NCI-H345 treated with DMSO at 0.1 percent for 48 hours (cell line): Measurements from ENCODE around the gene RPL31.
A peak's percentile ranks its signal among the peaks of the same experiment; 100 is the strongest.

Experiments used
- DNase-seq: peaks from one replicate; lab custom pipeline; 2025; ENCODE audit not compliant: unreplicated experiment; lab: John Stamatoyannopoulos, UW

Gene RPL31

DNA sequence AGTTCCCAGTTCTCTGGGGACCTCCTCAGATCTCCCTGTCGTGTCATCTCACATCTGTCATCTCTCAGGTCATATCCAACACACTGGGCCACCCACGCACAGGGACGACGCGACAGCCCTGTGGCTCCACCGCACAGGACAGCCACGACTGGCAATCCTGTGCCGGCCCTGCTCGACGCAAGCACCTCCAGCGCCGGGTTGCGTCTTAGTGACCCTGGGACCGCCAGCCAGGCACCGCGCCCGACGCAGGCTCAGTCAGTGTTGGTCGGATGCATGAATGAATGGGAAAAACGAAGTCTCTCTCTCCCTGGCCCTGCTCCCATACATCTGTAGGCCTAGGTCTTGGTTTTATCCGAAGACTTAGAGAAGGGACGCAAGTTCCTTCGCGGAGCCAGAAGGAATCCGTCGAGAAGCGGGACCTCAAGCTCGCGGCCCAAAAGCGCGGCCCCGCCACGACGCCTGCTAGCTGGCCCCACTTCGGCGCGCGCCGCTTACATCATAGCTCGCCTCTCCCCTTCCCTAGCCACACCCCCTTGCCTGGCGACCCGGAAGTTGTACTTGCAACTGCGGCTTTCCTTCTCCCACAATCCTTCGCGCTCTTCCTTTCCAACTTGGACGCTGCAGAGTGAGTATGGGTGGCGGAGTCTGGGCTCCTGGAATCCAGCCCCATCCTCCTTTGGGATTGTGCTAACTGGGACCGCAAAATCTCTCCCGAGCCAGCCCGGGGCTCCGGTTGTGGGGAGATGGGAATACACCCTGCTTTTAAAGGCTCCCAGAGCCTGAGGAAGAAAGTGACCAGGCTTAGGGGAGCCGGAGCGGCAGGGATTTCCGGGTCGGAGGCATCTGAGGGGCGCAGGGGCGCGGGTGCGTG is at the start of gene RPL31:
RPL31 (plus strand) TSS at position 599 of the 871 bp plus-strand sequence. CDS start 413 bp downstream, outside the sequence.
- DNase-seq, result peak; percentile 66

DNA sequence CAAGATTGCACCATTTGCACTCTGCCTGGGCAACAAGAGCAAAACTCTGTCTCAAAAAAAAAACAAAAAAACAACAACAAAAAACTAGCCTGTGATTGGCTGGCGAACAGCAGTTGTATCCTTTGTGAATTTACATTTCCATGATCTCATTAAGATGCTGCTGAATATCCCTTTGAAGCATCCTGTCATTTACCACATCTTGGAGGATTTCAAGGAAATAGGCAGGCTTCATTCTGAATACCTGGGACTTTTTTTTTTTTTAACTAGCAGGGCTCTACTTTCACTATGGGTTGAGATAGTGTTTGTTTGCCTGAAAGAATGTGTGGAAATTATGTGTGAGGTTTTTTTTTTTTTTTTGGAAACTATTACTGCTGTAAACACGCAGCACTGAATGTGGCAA is 49.6 kb upstream of the RPL31 start:
- DNase-seq, result no peak

DNA sequence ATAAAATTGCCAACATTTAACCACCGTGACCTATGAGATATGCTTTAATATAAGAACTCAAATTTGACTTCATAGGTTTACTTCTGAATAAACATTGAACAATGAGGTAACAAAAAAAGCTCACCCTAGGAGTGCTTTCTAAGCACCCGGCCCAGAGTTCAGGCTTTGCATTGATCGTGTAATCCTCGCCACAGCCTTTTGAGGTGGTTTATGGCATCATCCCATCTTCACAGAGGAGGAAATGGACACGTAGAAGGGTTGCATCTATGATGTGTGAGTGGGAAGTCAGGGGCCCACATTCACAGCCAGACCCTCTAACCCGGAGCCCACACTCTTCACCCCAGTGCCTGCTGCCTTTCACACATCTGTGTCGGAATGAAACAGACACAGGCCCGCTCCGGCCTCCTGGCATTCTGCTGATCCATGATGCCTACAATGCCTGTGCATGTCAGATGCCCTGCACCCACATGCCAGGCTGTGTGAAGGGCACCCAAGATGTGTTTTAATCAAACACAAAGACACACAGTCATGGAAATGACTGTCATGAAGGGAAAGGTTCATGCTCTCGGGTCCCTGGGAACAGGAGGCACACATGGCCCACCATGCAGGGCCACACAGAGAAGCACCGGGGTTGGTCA is 48.6 kb upstream of the RPL31 start:
- no peak for DNase-seq

DNA sequence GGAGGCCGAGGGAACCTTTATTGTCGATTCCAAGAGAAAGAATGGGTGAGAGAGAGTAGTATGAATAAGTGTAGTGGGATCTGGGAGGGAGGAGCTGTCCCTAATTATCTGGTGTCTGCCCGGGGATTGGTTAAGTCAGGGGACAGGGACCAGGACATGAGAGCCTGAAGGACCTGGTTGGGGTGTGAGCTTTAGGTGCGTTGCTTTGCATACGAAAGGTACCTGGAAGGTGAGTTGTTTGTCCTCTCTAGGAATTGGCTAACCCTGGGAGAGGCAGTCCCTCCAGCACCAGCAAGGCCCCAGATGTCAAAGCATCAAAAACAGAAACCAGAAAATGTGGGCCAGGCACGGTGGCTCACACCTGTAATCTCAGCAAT is 48.1 kb upstream of the RPL31 start:
- DNase-seq, result no peak

DNA sequence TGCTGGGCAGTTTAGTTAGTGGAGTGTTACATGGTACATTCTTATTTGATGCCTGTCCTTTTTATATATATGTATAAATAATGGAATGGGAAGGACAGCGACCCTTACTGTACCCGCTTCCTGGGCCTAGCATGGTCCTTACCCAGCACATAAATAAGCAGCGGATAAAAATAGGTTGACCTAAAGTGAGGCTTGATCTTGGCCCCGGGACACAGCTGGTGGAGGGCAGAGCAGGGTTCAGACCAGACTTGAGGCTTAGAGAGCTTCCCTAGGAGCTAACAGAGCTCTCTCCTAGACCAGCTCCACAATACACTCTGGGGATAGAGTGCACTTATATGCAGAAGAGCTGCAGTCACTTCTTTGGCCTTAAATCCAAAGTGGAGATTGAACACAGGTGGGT is 46.9 kb upstream of the RPL31 start:
- DNase-seq, result no peak

DNA sequence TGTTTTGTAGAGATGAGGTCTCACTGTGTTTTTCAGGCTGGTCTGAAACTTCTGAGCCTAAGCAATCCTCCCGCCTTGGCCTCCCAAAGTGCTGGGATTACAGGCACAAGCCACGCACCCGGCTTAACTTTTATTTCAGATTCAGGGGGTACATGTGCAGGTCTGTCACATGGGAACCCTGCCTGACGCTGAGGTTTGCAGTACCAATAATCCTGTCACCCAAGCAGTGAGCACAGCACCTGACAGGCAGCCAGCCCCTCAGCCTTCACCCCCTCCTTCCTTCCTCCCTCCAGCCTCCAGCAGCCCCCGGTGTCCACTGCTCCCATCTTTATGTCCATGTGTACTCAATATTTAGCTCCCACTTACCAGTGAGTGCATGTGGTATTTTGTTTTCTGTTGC is 46.0 kb upstream of the RPL31 start:
- DNase-seq, result no peak

DNA sequence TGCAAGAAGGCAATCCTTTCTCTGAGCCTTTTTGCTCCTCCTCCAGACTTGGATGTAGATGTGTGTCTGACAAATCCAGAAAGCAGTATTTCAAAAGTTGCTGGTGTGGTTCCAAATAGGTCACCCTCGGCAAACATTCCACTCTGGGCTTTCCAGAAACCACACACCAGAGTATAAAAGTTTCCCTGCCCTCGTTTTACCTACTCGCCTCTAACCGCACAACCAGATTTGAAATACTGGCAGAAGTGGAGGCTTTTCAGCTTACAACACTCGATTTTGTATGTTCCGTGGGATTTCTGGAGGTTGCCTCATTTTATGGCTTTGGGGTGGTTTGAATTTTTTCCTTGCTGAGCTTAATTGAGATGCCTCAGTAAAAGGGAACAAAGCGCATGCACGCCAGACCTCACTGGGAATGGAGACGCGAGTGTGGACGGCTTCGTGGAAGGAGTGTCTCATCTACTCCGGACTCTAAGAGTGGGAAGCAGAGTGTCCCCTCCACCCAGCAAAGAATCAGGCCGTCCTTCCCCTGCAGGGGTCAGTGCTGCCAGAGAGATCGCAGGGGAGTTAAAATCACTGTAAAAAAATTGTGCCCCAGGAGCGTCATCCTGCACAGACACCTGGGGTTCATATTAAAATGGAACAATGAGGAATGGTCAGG is 44.0 kb upstream of the RPL31 start:
- no peak for DNase-seq

DNA sequence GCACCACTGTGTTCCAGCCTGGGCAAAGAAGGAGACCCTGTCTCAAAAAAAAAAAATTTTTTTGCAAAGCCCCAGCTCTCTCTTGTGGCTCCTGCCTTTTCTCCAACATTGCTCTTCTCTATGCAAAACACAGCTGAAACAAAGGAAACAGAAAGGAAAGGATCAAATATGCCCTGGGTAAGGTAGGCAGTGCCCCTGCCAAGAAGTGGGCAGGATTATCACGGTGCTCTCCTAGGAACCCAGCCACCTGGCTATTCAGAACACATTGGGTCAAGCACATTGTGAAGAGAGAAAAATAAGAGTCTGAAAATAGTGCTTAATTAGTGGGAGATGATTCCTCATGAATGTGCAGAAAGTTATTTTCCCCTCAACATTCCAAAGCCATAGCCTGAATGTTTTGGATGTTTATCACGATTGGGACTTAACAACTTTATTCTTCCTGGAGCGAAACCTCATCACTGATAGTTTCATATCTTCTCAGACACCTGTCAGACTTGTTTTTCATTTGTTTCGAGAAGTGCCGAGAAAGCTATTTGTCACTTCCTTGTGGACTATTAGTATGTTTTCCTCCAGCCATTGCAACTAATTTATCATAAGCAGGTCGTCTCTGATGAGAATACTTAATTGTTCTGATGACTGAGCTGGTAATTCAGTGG is 42.7 kb upstream of the RPL31 start:
- no peak for DNase-seq

DNA sequence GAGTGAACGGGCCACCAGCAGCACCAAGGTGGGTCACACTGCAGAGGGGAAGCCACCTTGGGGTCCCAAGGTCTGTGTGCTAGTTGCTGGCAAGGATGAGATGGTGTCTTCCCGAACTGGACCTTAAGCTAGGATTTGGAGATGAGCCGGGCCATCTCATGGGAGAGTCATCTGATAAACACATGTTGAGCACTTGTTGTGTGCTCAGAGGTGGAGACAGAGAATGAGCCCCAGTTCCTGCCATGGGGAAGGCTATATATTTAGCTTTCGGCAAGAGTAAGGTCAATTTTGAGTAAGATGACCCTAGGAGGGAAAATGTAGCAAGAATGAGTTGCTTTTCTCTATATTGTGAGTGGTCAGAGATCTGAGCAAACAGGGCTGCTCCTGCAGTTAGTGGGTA is 41.4 kb upstream of the RPL31 start:
- no peak for DNase-seq

DNA sequence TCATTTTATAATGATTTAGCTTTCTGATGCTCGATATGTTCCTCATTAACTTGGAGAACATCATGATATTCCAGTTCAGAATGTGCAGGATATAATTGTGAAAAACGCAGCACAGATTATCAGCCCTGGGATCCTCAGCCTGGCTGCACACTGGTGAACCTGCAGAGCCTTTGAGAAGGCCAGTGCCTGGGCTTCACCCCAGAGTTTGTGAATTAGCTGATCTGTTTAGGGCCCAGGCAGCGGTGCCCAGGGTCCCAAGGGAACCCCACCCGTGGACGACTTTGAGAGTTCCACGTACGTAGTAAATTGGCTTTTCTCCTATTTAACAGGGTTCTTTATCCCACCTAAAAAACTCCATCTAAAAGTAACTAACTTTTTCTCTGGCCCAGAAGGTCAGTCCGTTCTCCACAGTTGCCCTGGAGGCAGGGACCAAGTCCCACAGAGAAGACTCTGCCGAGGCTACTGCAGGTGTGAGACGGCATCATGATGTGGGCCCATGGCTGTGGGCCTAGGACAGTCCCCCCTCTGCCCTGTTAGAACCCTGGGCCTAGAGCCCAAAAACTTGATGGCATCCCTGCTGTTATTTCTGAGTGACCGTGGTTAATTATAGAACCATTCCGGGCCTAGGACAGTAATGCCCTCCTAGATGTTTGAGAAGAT is 39.6 kb upstream of the RPL31 start:
- no peak for DNase-seq

DNA sequence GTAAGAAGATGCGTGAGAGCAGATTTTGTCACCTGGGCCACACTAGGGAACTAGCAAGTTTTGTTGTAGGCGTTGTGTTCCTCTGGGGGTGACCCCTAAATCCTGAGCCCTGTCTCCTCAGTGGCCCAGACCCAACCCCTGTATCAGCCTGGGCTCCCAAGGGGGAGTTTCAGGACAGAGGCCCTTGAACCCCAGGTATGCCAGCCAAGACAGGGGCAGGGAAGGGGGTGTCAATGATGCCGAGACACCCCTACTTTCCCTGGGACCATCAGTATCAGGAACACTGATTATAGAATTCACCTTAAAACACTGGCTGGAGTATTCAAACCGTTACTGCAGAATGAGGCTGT is 39.1 kb upstream of the RPL31 start:
- DNase-seq, result no peak

DNA sequence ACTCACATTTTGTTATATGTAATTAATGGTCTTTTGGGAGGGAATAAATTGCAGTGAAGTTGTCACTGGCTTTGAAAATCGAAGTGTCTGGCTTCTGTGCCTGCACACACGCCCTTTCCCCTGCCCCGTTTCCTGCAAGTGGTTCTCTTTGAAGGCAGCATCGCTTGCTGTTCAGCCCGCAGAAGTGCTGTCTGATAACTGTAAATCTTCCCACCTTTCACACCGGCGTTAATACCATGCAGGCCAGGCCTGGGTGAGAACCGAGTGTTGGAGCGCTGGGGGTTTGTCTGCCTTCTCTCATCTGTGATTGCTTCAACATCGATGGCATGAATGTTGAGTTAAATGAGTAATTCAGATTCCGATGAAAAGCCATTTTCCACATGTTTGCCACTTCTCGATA is 37.9 kb upstream of the RPL31 start:
- no peak for DNase-seq

DNA sequence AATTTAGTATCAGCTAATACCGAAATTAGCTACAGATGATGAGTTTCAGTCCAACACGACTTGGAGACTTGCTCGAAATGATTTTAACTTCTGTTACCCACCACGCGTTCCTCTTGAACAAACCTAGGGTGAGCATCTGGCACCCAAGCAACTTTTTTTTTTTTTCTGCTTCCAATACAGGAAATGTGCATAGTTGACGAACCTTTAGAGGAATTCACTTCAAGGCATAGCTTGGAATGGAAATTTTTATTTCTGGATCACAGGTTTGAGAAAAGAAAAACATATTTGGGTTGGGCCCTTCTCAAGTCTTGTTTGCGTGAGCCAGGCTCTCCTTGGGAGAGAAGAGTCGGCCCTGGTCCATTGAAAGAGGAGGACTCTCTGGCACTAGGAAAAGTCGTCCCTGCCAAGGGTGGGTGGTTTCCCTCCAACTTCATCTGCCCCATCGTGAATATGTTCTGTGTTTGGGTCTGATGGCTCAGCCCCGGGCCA is 37.4 kb upstream of the RPL31 start:
- DNase-seq, result no peak

DNA sequence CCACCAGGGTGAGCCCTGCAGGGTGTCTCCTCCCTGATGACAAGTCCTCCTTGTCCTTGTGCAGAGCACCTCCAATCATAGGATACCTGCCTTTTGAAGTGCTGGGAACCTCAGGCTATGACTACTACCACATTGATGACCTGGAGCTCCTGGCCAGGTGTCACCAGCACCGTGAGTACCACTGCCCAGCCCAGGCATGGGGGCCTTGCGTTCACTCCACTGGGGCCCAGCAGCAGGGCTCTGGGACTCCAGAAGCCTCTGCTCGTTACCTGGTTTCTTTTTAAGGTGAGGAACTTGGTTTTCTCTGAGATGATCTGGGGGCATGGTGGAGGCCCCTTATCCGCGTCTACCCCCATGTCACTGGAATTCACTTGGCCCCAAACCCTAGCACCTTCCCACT is 36.5 kb upstream of the RPL31 start:
- no peak for DNase-seq

DNA sequence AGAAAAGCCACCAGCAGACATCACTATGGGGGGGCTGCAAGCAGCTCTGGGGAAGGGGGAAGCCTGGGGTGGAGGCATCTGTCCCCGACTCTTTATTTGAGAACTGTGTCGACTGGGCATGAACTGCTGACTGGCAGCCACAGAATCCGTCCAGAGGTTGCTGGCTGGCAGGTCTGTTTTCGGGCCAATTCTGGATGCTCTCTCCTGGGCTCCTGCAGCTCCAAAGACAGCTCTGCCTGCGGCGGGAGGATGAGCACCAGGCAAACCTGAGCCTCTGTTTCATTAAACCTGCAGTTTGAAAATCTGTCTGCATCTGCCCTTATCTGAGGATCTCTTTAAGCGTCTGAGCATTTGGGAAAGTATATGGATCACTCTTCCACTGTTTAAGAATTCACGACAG is 34.4 kb upstream of the RPL31 start:
- DNase-seq, result no peak

DNA sequence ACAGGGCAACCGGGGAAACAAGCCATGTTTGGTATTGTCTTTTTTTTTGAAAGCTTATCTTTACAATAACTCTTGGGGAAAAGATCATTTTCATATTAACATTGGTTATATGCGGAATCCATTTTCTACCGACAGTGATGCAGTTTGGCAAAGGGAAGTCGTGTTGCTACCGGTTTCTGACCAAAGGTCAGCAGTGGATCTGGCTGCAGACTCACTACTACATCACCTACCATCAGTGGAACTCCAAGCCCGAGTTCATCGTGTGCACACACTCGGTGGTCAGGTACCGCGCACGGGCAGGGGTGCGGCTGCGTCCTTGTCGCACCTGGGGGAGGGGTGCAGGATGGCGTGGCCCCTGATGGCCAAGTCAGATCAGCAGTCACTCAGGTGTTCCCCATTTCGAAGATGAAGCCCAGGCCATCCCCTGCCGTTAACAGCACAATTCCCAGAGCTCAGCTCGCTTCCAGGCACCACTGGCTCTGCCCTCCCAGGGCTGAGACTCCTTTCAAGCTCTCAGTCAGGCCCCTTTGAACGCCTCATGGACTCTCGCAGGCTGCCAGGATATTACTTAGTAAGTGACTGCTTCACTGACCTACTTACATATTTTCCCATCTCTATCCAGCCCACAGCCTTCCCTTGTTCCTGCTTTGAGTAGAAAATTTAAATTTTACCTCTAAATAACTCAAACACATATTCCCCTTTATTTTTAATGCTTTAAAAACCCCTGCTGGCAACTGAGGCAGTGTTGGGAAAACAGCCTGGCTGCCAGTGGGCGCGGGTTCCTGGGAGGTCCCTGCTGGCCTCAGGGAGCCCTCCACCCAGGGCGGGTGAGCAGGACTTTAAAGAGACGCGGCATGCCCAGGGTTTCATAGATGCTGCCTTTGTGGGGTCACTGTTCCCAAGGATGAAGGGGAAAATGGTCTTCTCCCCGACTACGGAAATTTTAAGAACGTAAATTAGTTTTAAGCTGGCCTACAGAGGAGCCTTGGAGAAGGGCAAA is 33.6 kb upstream of the RPL31 start:
- no peak for DNase-seq

DNA sequence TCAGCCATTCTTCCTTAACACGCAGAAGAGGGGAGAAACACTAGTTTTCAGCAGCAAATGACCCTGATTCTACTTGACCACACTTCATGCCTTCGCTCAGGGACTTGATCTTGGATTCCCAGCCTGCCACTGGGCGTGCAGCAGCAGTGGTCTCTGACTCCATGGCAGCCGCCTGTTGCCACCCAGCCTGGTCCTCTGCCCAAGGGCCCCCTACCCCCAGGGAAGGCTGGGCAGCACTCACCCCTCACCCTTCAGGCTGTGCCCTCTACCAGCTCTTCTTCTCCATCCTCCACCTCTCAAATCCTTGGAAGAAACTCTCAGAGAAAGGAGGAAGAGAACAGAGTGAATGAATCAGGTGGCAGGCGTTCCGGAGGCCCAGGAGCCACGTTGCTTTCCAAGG is 32.1 kb upstream of the RPL31 start:
- no peak for DNase-seq

DNA sequence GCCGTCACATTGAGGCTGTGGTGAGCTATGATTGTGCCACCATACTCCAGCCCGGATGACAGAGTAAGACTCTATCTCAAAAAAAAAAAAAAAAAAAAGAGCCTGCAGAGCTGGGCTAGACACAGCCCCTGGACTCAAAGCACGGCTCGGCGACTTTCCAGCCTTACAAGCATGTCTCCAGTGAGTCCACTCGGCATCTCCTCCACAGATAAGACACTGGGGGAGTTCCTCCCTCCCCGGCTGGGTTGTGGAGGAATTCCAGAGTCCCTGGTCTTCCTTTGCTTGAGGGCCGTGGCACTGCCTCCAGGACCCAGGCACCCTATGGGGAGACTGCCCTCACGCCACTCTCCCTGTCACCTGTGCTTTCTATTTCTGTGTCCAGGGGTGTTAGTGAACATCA is 30.9 kb upstream of the RPL31 start:
- DNase-seq, result no peak

DNA sequence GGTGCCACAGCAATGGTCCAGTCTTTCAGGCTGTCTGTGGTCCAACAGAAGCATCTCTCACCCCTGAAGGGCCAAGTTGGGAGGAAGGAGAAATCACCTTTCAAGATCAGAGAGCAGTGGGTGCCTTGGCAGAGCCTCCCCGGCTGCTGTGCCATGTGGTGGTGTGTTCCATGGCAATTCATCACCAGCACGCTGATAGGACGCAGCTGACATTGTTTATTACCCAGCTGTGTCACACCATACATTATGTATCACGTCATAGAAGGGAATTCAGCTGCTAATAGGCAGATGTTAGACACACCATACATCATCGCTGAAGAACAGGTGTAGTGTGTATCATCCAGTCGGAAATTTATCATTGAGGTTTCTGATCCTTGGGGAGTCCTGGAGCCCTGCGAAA is 29.6 kb upstream of the RPL31 start:
- no peak for DNase-seq
